ENCODE results near the gene PHRF1.
A peak's percentile ranks its signal among the peaks of the same experiment; 100 is the strongest.
"Not testable (repeated sequence)": the region's sequence is repeated elsewhere in the genome, so short reads cannot be mapped to it uniquely, and the experiment has no call there.

Gene PHRF1

DNA sequence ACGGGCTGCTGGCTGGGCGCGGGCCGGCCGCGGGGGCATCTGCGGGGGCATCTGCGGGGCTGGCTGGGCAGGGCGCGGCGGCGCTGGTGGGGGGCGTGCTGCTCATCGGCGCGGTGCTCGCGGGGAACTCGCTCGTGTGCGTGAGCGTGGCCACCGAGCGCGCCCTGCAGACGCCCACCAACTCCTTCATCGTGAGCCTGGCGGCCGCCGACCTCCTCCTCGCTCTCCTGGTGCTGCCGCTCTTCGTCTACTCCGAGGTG, 61.0 kb downstream of the PHRF1 start:
- DNase-seq: no peak

- no peak for DNase-seq
Observed at GRCh38 chr11:637593-638521, 61.6 kb downstream of the PHRF1 start.

GRCh38 chr11:638631-639331, 62.5 kb downstream of the PHRF1 start:
- DNase-seq: no peak

- DNase-seq: peak in 1 of 3 donors; percentile 28
Observed at GRCh38 chr11:639332-639955, 63.2 kb downstream of the PHRF1 start.

- peak; percentile 45 to 61 (median 60) for DNase-seq
Observed at GRCh38 chr11:640021-640706, 63.9 kb downstream of the PHRF1 start.

- no peak for DNase-seq
Observed at GRCh38 chr11:641806-642370, 65.6 kb downstream of the PHRF1 start.

DNA sequence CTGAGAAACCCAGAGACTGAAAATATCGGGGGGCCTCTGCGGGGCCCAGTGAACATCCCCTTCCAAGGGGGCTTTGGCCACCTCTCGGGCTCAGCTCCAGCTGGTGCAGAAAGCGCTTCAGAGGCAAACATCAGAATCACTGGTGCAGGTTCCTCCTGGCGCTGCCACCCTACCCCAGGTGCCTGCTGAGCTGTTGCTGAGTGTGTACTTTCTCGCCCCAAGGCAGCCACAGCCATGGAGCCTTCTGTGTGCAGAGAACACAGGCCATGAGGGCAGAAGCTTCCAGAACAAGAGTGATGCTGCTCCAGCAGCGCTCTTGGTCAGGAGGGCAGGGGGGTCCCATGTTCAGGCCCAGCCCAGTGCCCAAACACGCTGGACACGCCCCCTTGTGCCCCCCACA, 67.1 kb downstream of the PHRF1 start:
- DNase-seq: no peak

- no peak for DNase-seq
Observed at GRCh38 chr11:643849-644738, 67.8 kb downstream of the PHRF1 start.

GRCh38 chr11:645536-645935, 69.3 kb downstream of the PHRF1 start:
- no peak for DNase-seq

GRCh38 chr11:646214-646613, 69.9 kb downstream of the PHRF1 start:
- DNase-seq: no peak

DNA sequence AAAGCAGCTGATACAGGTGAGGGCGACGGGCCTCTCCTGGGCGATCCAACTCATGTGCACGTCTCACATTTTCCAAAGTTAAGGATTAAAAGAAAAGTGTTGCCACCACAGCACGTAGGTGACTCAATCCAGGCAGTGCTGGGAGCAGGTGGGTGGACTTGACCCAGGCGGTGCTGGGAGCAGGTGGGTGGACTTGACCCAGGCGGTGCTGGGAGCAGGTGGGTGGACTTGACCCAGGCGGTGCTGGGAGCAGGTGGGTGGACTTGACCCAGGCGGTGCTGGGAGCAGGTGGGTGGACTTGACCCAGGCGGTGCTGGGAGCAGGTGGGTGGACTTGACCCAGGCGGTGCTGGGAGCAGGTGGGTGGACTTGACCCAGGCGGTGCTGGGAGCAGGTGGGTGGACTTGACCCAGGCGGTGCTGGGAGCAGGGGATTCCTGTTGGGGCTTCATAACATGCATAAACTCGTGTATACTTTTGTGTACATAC, 71.4 kb downstream of the PHRF1 start:
- DNase-seq: not testable (repeated sequence)

- DNase-seq: no peak
Observed at GRCh38 chr11:650482-650881, 74.2 kb downstream of the PHRF1 start.

DNA sequence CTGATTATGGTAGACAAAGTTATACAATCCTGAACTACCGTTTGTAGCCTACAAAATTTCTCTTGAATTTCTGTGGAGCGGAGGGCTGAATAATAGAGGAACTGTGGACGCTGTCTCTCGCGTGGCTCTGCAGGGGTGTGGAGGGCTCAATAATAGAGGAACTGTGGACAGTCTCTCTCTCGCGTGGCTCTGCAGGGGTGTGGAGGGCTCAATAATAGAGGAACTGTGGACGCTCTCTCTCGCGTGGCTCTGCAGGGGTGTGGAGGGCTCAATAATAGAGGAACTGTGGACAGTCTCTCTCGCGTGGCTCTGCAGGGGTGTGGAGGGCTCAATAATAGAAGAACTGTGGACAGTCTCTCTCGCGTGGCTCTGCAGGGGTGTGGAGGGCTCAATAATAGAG, 76.9 kb downstream of the PHRF1 start:
- peak in 1 of 3 donors; percentile 29 for DNase-seq

- no peak for DNase-seq
Observed at GRCh38 chr11:653837-654236, 77.6 kb downstream of the PHRF1 start.

- not testable (repeated sequence) for DNase-seq
Observed at GRCh38 chr11:654444-654843, 78.2 kb downstream of the PHRF1 start.

GRCh38 chr11:655036-655726, 78.9 kb downstream of the PHRF1 start:
- no peak for DNase-seq

DNA sequence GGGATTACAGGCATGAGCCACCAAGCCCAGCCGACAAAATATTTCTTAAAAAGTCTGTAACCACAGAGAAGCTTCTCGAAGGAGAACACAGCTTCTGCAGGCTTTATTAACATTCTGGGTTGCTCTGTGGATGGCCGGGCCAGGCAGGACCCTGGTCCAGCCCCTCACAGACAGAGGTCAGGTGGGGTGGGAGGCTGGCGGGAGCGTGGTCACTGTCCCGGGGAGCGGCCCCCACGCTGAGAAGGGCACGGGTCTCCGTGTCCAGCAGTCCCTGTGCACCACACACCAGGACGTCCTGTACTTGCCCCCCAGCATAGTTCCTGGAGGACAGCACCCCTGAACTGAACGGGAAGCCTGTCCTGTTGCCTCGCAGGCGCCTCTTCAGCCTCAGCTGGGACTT, 80.2 kb downstream of the PHRF1 start:
- DNase-seq: no peak

DNA sequence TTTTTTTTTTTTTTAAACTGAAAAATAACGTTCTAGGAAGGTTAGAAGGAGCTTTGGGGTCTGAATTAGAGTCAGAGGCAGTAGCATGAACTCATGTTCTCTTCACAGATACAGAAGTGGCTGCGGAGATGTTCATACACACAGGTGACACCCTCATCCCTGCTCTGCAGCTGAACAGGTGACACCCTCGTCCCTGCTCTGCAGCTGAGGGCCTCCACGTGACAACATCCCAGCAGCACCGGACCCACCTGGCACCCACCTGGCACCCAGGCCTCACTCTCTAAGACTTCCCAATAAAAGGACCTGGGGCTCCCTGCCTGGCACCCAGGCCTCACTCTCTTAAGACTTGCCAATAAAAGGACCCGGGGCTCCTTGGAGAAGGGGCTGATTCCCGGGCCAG, 80.6 kb downstream of the PHRF1 start:
- no peak for DNase-seq

- no peak for DNase-seq
Observed at GRCh38 chr11:657691-658126, 81.4 kb downstream of the PHRF1 start.

DNA sequence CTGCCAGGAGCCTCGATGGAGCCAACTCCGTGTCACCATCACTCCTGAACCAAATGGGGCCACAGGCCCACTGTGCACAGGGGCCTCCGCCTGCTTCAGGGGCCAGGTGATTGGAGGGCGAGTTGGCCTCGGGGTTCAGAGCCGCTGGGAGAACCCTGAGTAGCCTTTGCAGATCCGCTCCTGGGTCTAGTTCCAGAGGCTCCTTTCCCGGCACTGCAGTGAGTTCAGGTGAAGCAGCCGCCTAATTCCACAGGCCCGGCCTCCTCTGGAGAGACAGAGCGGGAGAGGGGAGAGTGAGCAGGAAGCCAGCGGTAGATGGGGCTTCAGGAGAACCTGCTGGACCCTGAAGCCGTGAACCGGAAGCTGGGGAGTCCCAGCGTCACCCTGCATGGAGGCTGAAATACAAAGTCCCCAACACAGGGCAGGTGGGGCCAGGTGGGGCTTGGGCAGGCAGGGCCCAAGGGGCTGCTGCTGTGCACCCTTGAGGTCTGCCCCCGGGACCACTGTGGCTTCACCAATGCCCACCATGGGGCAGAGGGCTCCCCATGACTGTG, 83.3 kb downstream of the PHRF1 start:
- DNase-seq: no peak

- DNase-seq: no peak
Observed at GRCh38 chr11:660281-660680, 84.0 kb downstream of the PHRF1 start.
